AG04450 (cell line): ENCODE data around the gene NPIPA1. TPM values are rescaled to one million over a fixed set of nuclear protein-coding genes. Genes with fewer than 3 reads are reported as not detected.
"Not testable (repeated sequence)": the region's sequence is repeated elsewhere in the genome, so short reads cannot be mapped to it uniquely, and the experiment has no call there.

Experiments
- CTCF ChIA-PET: fragments of 300-600, 350-600 bp; formaldehyde crosslinking; extraction: SDS; loops from one replicate; lab custom pipeline; 2022; ENCODE audit warnings: antibody characterized with exemption, inconsistent platforms; lab: Charles Lee
- POLR2A ChIA-PET: fragments of 350-600 bp; formaldehyde crosslinking; extraction: SDS; loops from one replicate; lab custom pipeline; 2021; ENCODE audit warnings: antibody characterized with exemption, inconsistent platforms; lab: Yijun Ruan, JAX
- DNase-seq: peaks from one replicate; pipeline ENCODE4 v3.0.0-alpha.2; 2011; ENCODE audit warnings: low read depth, low spot score
- H3K27ac ChIP-seq: one replicate; pipeline ENCODE4 v1.5.1; 2012; ENCODE audit warnings: low read depth, low read length, control low read depth
- H3K27me3 ChIP-seq: one replicate; pipeline ENCODE4 v1.6.0; 2012; ENCODE audit warnings: low read length; ENCODE audit not compliant: control insufficient read depth, insufficient read depth
- H3K4me3 ChIP-seq: 2 replicates; pipeline ENCODE4 v1.5.1; 2011; ENCODE audit warnings: mild to moderate bottlenecking, low read depth, low read length, control low read depth
- H3K9me3 ChIP-seq: 2 replicates; pipeline ENCODE4 v1.5.1; 2012; ENCODE audit warnings: low read length; ENCODE audit not compliant: control insufficient read depth, insufficient read depth
- polyA plus RNA-seq: library from polyadenylated mRNA; depleted of rRNA; stranded (reverse); fragments of >200 nt; gene quantifications from 2 replicates; pipeline ENCODE4 v1.2.3, GENCODE V29; 2011
- TF ChIP-seq, protein P1 (sequence below): IDR thresholded peaks from 2 replicates; pipeline ENCODE4 v1.5.1; 2011; ENCODE audit warnings: low read depth, low read length, control low read depth, inconsistent platforms

The NPIPA1 gene
- polyA plus RNA-seq, 1 experiment: 63.4 TPM

DNA sequence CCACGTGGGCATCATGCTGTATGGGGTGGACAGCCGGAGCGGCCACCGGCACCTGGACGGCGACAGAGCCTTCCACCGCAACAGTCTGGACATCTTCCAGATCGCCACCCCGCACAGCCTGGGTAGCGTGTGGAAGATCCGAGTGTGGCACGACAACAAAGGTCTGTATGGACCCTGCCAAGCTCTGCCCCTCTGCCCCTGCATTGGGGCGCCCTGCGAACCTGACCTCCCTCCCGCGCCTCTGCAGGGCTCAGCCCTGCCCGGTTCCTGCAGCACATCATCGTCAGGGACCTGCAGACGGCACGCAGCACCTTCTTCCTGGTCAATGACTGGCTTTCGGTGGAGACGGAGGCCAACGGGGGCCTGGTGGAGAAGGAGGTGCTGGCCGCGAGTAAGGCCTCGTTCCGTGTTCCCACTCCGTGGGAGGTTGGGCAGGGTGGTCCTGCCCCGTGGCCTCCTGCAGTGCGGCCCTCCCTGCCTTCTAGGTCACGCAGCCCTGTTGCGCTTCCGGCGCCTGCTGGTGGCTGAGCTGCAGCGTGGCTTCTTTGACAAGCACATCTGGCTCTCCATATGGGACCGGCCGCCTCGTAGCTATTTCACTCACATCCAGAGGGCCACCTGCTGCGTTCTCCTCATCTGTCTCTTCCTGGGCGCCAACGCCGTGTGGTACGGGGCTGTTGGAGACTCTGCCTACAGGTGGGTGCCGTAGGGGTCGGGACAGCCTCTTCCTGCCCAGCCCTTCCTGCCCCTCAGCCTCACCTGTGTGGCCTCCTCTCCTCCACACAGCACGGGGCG is 4.5 kb upstream of the NPIPA1 start:
- CTCF ChIA-PET, DNase-seq, H3K27me3 ChIP-seq, H3K4me3 ChIP-seq, POLR2A ChIA-PET, H3K27ac ChIP-seq, H3K9me3 ChIP-seq: not testable (repeated sequence)

DNA sequence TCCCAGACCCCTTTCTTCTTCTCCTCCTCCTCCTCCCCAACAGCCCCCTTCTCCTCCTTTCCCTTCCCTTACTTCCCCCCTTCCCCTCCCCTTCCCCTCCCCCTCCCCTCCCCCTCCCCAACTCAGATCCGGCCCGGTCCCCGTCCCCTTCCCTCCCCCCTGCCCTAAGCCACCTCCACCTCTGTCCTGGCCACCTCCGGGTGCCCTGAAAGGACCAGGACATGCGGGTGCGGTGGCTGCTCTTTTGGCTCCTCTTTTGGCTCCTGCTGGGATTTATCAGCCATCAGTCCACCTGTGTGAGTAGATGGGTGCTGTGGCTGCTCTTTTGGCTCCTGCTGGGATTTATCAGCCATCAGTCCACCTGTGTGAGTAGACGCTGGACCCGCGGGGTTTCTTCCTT is 751 bp downstream of the NPIPA1 start:
- CTCF ChIA-PET, DNase-seq, H3K27me3 ChIP-seq, H3K27ac ChIP-seq, H3K9me3 ChIP-seq, POLR2A ChIA-PET, H3K4me3 ChIP-seq: not testable (repeated sequence)

GRCh38 chr16:14942686-14943085 is 5.4 kb downstream of the NPIPA1 start:
- H3K27ac ChIP-seq, H3K4me3 ChIP-seq, H3K9me3 ChIP-seq, DNase-seq, CTCF ChIA-PET, H3K27me3 ChIP-seq, POLR2A ChIA-PET: not testable (repeated sequence)

GRCh38 chr16:14955546-14956231 is 18.4 kb downstream of the NPIPA1 start:
- ChIA-PET CTCF (no interaction called here), POLR2A (no interaction called here)
- DNase-seq: no peak
- peaks cover 4% of the 10 kb centered on the region; the same call in 1 of the 2 replicates for H3K9me3 ChIP-seq
- no peak overlapping the region for H3K4me3 ChIP-seq
- H3K27me3 ChIP-seq: peaks cover 6% of the 10 kb centered on the region
- TF ChIP-seq, protein P1, sequence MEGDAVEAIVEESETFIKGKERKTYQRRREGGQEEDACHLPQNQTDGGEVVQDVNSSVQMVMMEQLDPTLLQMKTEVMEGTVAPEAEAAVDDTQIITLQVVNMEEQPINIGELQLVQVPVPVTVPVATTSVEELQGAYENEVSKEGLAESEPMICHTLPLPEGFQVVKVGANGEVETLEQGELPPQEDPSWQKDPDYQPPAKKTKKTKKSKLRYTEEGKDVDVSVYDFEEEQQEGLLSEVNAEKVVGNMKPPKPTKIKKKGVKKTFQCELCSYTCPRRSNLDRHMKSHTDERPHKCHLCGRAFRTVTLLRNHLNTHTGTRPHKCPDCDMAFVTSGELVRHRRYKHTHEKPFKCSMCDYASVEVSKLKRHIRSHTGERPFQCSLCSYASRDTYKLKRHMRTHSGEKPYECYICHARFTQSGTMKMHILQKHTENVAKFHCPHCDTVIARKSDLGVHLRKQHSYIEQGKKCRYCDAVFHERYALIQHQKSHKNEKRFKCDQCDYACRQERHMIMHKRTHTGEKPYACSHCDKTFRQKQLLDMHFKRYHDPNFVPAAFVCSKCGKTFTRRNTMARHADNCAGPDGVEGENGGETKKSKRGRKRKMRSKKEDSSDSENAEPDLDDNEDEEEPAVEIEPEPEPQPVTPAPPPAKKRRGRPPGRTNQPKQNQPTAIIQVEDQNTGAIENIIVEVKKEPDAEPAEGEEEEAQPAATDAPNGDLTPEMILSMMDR: no peak
- H3K27ac ChIP-seq: no peak overlapping the region

DNA sequence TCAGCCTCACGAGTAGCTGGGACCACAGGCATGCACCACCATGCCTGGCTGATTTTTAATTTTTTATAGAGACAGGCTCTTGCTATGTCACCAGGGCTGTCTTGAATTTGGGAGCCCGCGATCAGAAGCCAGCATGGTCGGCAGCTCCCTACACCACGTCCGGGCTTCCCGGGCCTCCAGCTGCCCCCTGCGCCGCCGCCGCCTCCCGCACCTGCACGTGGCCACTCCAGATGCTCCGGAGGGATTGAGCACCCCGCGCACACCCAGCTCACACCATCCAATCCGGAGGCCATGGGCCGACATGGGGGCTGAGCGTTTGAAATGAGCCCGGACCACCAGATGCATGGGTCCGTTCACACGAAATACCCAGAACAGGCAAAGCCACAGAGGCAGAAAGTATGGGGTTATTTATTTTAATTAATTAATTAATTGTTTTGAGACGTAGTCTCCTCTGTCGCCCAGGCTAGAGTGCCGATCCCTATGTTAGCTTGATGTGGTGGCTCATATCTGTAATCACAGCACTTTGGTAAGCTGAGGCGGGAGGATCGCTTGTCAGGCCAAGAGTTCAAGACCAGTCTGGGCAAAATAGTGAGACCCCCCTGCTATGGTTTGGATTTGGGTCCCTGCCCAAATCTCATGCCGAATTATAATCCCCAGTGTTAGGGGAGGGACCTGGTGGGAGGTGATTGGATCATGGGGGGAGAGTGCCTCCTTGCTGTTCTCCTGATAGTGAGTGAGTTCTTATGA is 20.5 kb downstream of the NPIPA1 start:
- H3K27me3 ChIP-seq: peaks cover 8% of the 10 kb centered on the region
- no peak overlapping the region for H3K4me3 ChIP-seq
- H3K9me3 ChIP-seq: peaks cover 4% of the 10 kb centered on the region; the same call in 1 of the 2 replicates
- ChIA-PET POLR2A (no interaction called here), CTCF (no interaction called here)
- no peak for DNase-seq
- H3K27ac ChIP-seq: no peak overlapping the region
- TF ChIP-seq, protein P1: no peak

DNA sequence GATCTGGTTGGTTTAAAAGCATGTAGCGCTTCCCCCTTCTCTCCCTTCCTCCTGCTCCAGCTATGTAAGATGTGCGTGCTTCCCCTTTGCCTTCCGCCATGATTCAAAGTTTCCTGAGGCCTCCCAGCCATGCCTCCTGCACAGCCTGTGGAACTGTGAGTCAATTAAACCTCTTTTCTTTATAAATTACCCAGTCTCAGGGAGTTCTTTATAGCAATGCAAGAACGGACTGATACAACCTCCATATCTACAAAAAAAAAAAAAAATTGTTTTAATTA is 21.0 kb downstream of the NPIPA1 start:
- no peak overlapping the region for H3K4me3 ChIP-seq
- POLR2A ChIA-PET: no interaction called here
- H3K27me3 ChIP-seq: peaks cover 9% of the 10 kb centered on the region
- no peak overlapping the region for H3K27ac ChIP-seq
- CTCF ChIA-PET: no interaction called here
- TF ChIP-seq, protein P1: no peak
- H3K9me3 ChIP-seq: peaks cover 7% of the 10 kb centered on the region
- DNase-seq: no peak
